GM18867 (cell line): ENCODE data around the gene NKX6-2.
"Not testable (repeated sequence)": the region's sequence is repeated elsewhere in the genome, so short reads cannot be mapped to it uniquely, and the experiment has no call there.

Experiments used
- ATAC-seq: cut with Tn5 transposase; IDR thresholded peaks from one replicate; pipeline ENCODE4 v1.9.1; 2021; ENCODE audit warnings: mild to moderate bottlenecking, moderate library complexity; ENCODE audit not compliant: unreplicated experiment

The NKX6-2 gene

DNA sequence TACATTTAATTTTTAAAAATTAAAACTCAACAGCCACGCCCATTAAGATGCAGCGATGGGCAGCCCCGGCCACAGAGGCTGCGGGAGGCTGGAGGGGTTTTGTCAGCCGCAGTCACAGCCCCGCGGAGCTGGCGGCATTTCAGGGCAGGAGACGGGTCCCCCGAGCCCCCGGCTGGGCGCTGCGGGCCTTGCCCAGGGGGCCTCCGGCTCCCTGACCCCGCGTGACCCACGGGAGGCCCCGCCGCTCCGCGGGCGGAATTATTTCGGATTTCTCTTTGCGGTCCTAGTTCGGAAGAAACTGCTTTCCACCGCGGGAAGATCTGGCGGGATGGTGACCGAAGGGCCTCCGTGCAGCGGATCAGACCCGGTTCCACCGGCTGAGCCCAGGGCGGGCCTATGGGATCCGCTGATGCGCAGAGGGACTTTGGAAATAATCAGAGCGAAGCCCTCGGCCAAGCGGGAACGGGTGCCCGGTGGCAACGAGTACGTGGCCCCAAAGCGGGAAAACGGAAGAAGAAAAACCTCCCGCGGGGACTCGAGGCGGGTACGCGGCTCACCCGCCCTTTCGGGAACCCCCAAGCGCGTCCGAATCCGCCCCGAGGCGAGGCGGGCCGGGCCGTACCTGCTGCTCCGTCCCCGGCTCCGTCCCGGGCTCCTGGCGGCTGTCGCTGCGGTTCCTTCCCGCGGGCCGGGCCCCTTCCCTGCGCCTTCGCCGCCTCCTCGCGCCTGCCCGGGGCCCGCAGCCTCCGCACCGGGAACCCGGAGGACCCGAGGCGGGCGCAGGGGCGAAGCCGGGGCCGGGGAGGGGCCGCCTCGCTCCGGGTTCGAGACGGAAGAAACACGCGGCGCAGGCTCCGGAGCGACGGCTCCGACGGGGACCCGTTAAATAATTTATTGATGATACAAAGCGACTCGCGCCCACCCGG lies 1.7 kb downstream of the NKX6-2 start:
- ATAC-seq: no peak

DNA sequence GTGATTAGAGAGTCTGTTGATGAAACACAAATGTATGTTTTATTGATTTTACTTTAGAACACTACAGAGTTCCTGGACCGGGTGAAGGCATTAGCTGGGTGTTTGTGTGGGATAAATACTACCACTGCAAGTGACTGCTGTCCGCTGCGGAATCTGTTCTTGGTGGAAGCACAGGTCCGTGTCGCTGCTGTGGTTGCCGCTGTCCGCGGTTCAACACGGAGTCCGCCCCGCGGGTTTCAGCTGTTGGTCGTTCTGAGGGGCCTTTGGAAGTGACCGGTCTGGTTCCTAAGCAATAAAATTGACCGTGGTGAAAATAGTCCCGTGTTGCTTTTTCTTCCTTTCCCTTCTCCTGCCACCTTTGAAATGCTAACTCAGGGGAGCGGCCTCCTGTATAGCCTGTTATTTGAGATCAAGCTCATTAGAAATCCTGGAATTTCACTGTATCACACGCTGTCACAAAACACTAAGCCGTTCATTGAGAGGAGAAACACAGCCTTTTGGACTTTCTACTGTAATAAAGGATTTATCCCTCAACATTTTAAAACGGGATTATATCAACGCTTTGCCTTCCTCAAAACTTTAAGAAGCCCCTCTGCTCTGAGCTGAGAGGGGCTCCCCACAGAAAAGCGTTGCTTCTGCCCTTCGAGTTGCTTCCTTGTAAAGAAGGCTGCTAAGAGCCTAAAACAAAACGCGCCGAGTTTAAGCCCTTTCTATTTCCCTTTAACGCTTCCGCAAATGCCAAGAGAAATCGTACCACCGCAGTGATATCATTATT lies 2.6 kb downstream of the NKX6-2 start:
- ATAC-seq: no peak

DNA sequence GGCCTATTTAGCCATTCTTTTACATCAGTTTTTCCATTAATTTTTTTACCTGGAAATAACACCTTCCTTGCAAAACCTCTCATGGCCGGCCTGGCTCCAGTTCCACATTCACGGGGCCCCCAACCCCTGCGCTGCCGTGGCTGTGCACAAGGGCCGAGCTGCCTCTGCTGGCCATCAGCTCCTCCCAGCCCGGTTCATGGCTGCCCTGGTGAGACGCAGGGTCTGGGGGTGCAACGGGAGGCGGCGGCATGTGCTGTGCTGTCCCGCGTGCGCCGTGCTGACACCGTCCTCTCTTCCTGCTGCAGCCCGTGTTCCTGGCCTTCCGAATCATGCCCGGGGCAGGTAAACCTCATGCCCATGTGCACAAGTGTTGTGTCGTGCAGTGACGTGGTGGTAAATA lies 4.4 kb downstream of the NKX6-2 start:
- no peak for ATAC-seq

DNA sequence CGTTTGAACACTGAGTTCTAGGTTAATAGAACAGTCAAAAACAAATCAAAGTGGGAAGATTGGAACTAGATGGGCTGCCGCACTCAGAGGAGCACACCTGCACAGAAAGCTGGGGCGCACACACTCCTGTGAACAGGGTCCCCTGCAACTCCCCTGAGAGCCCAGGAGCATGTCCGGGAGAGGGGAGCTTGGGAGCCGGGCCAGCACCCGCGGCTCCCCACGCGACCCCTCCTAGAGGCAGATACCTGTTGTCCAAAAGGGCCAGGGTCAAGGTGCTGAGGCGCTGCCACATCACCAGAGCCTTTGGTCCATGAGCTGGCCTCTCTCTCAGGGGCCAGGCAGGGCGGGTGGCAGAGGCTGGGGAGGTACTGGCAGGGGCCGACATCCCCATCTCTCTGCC lies 5.6 kb downstream of the NKX6-2 start:
- ATAC-seq: no peak

DNA sequence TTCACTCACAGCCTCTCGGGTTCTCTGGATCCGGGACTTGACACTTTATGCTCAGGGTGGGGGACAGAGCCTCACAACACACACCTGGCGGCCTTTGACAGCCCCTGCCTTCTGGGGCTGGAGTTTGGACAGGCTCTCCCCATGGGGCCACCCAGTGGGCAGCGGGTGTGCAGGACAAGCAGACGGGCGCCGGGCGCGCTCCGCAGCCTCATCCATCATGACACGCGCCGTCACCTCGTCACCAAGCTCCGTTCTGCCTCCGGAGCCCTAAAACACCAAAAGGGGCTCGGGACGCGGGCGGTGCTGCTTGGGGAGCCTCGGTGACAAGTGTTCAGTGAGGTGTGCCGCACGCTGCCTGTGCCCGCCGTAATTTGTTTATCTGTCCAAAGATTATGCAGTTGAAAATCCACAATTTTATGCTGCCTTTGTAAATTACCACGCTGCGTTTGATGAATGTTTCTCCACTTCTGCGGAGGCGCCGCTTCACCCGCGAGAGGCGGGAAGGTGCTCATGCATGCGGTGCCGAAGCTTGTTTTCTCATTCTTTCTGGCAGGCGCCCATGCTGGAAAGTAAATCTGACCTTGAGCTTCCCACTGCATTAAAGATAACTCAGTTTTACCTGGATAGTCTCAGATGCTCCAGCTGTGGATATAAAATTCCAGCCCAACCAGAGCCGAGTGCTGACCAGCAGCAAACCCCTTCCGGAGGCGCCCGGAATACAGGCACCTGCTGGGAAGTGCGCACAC lies 6.2 kb downstream of the NKX6-2 start:
- ATAC-seq: no peak

DNA sequence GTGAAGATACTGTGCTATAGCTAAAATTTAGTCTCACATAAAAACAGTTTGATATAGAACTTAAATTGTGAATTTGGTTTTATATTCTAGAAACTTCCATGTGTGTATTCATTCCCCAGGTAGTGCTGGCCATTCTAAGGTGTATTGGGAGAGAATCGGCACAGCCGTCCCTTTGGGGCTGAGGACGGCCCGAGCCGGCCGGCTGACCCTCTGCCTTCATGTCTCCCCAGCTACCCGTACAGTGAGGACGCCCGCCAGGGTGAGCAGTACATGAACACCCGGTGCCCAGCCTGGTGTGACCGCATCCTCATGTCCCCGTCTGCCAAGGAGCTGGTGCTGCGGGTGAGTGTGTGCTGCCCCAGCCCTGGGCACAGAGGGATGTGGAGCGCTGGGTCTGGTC lies 8.5 kb downstream of the NKX6-2 start:
- ATAC-seq: no peak

DNA sequence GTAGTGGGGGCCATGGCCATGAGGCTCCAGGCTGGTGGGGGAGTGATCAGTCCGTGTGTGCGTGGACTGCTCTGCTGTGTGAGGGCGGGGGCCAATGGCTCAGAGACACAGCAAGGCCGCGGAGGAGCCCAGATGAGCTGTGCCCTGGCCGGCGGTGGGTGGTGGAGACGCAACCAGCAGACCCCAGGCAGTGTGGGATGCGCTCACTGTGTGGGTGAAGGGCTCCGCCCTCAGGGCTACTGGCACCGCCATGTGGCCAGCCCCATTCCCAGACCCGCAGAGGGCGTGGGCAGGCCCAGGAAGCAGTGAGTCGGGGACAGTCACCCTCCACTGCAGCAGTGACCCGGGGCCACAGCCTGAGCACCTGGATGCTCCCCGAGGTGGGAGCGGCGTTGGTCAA lies 9.1 kb downstream of the NKX6-2 start:
- ATAC-seq: no peak

DNA sequence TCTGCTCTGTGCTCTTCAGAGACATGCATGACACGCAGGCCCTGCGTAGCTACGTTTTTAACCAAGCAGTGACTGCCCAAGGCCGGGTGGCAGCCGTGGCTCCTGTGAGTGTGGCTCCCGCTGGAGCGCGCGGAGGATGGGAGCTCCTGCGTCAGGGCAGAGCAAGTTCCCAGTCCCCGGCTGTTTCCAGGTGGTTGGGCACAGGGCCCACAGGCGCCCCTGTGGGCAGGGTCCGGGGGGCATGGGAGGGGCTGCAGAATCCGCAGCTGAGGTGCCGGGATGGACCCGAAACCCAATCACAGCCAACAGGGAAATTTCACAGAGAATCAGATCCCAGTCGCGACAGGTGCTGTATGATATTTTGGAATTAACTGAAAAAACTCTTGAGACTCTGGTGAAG lies 9.8 kb downstream of the NKX6-2 start:
- ATAC-seq: no peak

DNA sequence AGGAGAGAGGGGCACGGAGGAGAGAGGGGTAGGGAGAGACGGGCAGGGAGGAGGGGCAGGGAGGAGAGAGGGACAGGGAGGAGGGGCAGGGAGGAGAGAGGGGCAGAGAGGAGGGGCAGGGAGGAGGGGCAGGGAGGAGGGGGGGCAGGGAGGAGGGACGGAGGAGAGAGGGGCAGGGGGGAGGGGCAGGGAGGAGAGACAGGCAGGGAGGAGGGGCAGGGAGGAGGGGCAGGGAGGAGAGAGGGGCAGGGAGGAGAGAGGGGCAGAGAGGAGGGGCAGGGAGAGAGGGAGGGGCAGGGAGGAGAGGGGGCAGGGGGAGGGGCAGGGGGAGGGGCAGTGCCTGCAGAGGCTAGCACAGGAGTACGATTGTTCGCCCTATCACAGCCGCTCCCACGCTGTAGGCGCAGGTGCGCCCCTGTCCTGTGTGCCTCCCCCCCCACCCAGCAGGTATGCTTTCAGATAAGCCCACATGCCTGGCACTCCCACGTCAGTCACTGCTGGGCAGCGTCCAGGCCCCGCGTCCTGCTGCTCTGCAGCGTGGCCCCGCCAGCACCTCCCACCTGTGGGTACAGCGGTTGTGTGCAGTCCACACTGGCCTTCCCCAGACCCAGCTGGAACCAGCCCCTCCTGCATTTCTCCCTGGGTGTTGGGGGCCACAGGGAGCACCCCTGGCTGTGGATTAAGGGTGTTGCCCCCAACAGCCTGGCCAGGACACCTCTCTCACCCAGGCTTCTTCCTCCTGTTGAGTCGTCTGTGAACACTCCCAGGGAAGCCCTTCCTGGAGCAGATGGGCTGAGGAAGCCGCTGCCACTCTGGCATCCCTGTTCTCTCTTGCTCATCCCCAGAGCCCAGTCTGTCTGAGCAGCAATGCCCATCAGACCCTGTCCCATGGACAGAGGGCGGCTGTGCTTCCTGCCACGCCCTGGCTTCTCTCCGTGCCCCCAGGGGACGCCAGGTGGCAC lies 10.8 kb downstream of the NKX6-2 start:
- ATAC-seq: no peak

DNA sequence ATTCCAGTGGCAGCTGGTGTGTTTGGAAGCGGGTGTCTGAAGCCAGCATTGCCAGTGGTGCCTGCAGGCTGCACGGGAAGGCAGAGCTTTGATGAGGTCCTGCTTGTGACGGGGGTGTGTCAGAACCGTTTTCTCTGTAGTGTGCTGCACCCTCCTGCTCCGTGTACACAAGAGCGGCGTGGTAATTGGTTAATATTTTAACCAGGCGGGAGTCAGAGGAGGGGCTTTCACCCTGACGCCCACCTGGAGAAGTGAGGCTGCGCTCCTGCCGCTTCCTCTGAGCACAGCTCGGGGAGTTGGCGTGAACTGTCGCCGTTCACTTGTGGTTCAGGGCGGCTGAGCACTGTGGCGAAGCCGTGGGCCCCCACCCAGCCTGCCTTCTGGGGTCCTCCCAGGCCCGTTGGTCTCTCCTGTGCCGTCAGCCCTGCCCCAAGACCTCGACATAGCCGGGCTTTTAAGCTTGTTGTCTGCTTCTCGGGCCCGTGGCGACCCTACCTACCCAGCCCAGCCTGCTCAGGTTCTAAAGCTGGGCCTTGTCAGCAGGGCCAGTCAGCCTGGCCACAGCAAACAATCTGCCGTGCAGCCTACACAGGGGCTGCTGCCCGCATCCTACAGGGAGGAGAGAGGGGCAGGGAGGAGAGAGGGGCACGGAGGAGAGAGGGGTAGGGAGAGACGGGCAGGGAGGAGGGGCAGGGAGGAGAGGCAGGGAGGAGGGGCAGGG lies 11.6 kb downstream of the NKX6-2 start:
- ATAC-seq: no peak

DNA sequence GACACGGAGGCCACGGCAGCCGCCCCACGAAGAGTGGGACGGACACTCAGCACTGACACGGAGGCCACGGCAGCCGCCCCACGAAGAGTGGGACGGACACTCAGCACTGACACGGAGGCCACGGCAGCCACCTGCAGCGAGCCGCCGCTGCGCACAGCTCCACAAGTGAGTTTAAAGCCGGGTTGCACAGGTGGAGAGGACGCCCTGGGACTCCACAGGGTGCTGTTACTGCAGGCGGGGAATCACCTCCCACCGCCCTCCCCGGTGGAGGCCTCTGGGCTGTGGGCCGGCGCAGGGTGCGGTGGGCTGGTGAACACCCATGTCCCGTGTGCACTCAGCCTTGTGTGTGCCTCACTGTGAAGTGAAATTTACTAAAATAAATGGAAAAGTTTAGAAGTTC lies 13.1 kb downstream of the NKX6-2 start:
- ATAC-seq: not testable (repeated sequence)

DNA sequence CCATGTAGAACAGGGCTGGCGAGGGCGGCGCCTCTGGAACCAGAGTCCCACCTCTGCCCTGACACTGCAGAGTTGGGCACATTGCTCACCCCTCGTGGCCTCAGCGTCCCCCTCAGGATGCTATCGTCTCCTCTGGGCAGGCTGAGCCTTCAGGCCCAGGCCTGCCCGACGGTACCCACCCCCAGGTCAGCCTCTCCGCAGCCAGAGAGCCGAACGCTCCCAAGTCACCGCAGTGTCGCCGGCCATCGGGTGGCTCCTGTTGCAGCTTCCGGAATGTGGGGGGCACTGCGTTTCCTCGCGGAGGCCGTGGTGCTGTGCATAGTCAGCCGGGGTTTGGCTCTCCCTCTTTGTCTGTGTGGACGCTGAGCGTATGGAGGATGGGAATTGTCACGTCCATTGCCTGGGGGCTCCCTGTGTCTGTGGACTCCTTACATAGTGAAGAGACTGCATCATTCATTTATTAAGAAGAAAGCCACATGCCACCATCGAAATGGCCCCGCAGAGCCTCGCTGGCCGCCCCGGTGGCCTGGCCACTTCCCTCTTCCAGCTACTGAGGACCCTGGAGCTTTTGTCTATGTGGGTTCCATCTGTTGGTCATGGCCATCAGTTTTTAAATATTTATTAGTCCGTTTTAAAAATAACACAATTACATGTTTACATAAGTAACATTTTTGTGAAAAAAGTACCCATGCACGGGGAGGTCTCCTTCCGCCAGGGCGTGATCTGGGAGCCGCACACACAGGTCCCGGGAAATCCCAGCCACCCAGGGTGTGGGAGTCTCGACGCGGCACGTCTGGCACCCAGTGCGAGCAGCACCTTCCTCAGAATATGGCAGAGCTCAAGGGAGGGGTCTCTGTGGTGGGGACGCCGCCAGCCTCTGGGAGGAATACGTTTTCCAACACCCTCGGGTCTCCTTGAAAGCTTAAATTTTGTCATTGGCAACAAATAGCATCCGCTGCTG lies 15.6 kb downstream of the NKX6-2 start:
- no peak for ATAC-seq

DNA sequence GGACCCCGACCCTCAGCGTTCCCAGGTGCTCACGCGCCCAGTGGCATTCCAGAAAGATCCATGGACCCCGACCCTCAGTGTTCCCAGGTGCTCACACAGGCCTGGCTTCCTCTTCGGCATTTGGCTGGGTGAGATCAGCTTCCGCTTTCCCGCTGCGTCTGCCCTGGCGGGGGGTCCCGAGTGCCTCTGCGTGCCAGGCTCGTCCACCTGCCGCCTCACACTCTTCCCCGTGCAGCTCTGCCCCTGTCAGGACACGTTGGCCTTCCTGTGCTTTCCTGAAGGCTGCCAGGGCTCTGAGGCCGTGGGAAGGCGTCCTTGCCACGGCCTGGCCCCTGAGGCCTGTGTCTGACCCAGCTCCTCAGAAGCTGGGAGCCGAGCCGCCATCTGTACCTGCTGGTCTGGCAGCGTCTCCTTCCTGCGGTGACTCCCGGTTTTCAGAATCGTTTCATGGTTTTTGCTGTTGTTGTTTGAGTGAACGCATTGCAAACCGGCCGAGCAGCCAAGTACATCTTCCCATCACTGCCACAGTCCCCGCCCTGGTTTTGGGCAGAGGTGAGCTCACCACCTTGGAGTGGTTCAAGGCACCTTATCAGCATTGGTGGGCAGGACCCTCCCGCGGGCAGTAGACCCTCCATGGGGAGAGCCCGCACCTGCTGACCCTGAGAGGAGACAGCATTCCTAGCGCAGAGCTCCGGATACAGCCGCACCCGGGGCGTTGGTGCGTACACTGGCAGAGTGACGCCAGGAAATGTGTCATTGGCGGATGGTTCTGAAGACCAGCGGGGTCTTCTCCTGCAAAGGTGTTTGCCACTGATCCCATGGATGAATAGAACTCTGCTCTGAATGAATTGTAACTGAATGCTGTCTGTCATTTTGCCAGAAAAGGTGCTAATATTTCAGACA lies 17.4 kb downstream of the NKX6-2 start:
- ATAC-seq: no peak

DNA sequence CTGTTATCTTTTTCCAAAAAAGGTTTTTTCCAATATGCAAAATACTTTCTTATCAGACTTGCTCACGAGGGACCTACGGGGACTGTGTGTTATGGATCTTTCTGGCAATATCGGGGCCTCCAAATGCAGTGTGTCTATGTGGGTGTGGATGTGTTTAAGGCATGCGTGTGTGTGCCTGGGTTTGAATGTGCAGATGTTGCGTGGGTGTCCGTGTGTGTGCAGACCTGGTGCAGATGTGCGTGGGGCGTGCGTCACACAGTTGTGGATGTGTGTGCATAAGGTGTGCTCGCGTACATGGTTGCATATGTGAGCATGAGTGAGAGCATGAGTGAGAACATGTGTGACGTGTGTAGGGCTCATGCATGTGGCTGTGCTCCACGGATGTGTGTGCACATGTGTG lies 19.7 kb downstream of the NKX6-2 start:
- no peak for ATAC-seq

DNA sequence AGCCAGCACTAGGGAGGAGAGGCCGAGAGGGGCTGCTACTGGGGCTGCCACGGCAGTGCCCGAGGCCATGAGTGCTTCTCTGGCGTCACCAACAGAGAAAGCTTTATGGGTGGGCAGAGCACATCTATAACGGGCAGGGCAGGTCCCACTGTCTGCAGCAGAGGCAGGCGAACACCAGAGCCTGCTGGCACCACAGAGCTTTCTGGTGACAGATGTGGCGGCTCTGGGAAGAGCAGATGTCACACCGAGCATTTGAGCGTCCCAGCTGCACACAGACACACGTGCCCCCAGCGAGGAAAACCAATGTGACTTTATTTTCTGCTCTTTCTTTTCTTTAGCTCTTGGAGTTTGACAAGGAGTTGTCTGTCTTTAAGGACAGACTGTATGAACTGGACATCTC lies 20.5 kb downstream of the NKX6-2 start:
- no peak for ATAC-seq

DNA sequence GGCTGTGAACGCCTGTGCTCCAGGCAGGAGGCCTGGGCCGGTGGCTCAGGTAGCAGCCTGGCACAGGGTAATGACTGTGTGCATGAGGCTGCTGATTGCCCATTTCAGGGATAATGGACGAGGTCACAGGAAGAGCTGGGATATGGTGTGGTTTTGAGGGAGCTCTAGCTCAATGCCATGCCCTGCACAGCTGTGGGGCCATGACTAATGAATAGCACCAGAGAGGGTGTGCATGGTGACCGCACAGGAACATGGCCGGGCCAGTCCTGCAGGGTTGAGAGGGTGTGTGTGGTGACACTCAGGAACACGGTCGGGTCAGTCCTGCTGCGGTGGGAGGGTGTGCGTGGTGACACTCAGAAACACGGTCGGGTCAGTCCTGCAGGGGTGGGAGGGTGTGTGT lies 21.8 kb downstream of the NKX6-2 start:
- no peak for ATAC-seq

DNA sequence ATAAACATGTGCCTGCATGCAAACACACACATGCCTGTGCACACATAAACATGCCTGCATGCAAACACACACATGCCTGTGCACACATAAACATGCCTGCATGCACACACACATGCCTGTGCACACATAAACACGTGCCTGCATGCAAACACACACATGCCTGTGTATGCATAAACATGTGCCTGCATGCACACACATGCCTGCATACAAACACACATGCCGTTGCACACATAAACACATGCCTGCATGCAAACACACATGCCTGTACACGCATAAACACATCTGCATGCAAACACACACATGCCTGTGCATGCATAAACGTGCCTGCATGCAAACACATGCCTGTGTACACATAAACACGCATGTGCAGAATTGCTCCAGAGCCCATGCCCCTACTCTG lies 22.4 kb downstream of the NKX6-2 start:
- no peak for ATAC-seq

DNA sequence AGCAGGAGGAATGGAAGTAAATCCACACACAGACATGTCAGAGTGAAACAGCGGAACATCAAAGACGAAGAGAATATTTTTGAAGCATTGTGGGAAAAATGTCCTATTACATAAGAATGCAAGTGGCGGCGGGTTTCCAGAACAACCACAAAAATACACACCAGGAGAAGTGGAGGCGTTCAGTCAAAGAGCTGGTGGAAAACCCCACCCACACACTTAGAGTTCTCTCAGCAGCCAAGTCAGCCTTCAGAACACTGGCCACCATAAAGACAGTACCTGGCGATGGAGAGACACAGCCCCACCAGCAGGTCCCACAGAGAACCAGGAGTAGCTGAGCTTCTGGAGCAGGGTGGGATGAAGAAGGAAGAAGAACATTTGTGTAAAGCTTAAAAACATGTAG lies 23.7 kb downstream of the NKX6-2 start:
- no peak for ATAC-seq
